Spleen (tissue), 11 donors: ENCODE data around the gene MLXIPL. TPM values are rescaled to one million over a fixed set of nuclear protein-coding genes. Genes with fewer than 3 reads are reported as not detected.

Experiments
- DNase-seq: peaks from one replicate; pipeline ENCODE4 v3.0.0-alpha.2; 2020
- H3K27ac ChIP-seq, 8 donors: fragments of 200-600 bp; sonication (generic) in 7 of 8; 1 replicate in 4 of 8; 2 replicates in 4 of 8; pipeline versions ENCODE4 v1.5.0 to v1.8.0; 2016 to 2021; ENCODE audit warnings: inconsistent platforms in 4 of 8, mild to moderate bottlenecking in 4 of 8, moderate library complexity in 1 of 8
- H3K27me3 ChIP-seq, 7 donors: fragments of 200-600 bp; sonication (generic) in 6 of 7; replicated peaks in 1 of 7; 1 replicate in 4 of 7; 2 replicates in 3 of 7; pipeline versions ENCODE4 v1.5.0 to v1.8.0; 2016 to 2021; ENCODE audit warnings: inconsistent platforms in 3 of 7, mild to moderate bottlenecking in 1 of 7
- H3K36me3 ChIP-seq, 6 donors: fragments of 200-600 bp; sonication (generic) in 5 of 6; 1 replicate in 4 of 6; 2 replicates in 2 of 6; pipeline versions ENCODE4 v1.5.0 to v1.8.0; 2016 to 2021; ENCODE audit warnings: inconsistent platforms in 2 of 6
- H3K4me1 ChIP-seq, 6 donors: fragments of 200-600 bp; sonication (generic) in 5 of 6; 1 replicate in 3 of 6; 2 replicates in 3 of 6; pipeline versions ENCODE4 v1.5.0 to v1.8.0; 2016 to 2021; ENCODE audit warnings: inconsistent platforms in 3 of 6
- H3K4me3 ChIP-seq, 8 donors: fragments of 200-600 bp; sonication (generic) in 7 of 8; 1 replicate in 4 of 8; 2 replicates in 4 of 8; pipeline versions ENCODE4 v1.5.0 to v1.8.0; 2016 to 2021; ENCODE audit warnings: inconsistent platforms in 4 of 8, mild to moderate bottlenecking in 4 of 8, moderate library complexity in 2 of 8
- H3K9me3 ChIP-seq, 8 donors: fragments of 200-600 bp; sonication (generic) in 7 of 8; 1 replicate in 4 of 8; 2 replicates in 4 of 8; pipeline versions ENCODE4 v1.5.0 to v1.8.0; 2016 to 2021; ENCODE audit warnings: inconsistent platforms in 4 of 8
- POLR2A ChIP-seq, 3 donors: fragments of 450-650 bp; IDR thresholded peaks; one replicate each; pipeline ENCODE4 v1.5.1; 2017; ENCODE audit warnings: antibody characterized with exemption in 3 of 3, mild to moderate bottlenecking in 1 of 3
- POLR2AphosphoS5 ChIP-seq, 3 donors: sonication (generic); formaldehyde crosslinking; IDR thresholded peaks; one replicate each; pipeline ENCODE4 v1.5.1; 2017; ENCODE audit warnings: antibody characterized with exemption in 3 of 3
- WGBS, 5 donors: extraction: QIAGEN DNeasy Blood & Tissue Kit in 3 of 5; methylation state at CpG; one replicate each; pipeline versions ENCODE4 v1.1.5 to v1.1.7; 2013 to 2018; 5-methylcytosine and 5-hydroxymethylcytosine counted together
- intact Hi-C: fragments of 100-400 bp; cut with DNase I; formaldehyde crosslinking; loops from one replicate; pipeline ENCODE4 v1.15.0; 2023; ENCODE audit warnings: low total_unique reads
- polyA plus RNA-seq, 3 donors: library from polyadenylated mRNA; stranded (reverse); fragments of 200-250 nt; gene quantifications; one replicate each; pipeline ENCODE4 v1.2.1, GENCODE V29; 2013
- total RNA-seq, 7 donors: library from RNA; depleted of rRNA in 3 of 7; stranded (reverse); fragments of >200 nt in 3 of 7; fragmentation: NEBNext Ultra II Directional in 4 of 7; extraction: Animal tissue kit (Norgen Biotek cat#: 25700) in 4 of 7; gene quantifications; one replicate each; pipeline versions ENCODE4 v1.1.0 to v1.2.1, GENCODE V29; 2016 to 2021
- TF ChIP-seq, protein P1 (sequence below), 11 experiments: fragments of 200-600 bp in 7 of 11; fragments of 450-650 bp in 4 of 11; sonication (generic) in 4 of 11; IDR thresholded peaks in 8 of 11; conservative IDR thresholded peaks in 3 of 11; 1 replicate in 7 of 11; 2 replicates in 4 of 11; pipeline versions ENCODE4 v1.4.0 to v1.8.0; 2016 to 2021; ENCODE audit warnings: antibody characterized with exemption in 11 of 11, inconsistent platforms in 4 of 11, mild to moderate bottlenecking in 1 of 11
- donor health status: healthy with polysubstance abuse.
- donor health status: DM: no; HTN: no; CAD: no; lungs with moderate emphysema.
- donor health status: DM: no; HTN: no; CAD: no.
- donor health status: Bipolar disorder and iron deficiency.
- donor health status: healthy.
- donor health status: DM: no; HTN: no; CAD: no.
- donor health status: DM: yes; HTN: yes; CAD: no.

The MLXIPL gene
- total and polyA plus RNA-seq, 10 donors, result 0.09 to 0.23 (median 0.16) TPM; not detected in 6

- no peaks in the 10 kb centered on the region for H3K27me3 ChIP-seq
- H3K36me3 ChIP-seq, result peaks cover 5 to 23% (median 18%) of the 10 kb centered on the region in 6 donors
- 29 to 53% (median 32%) methylated on average over 7 of the region's 7 CpGs for WGBS, 5 donors
- DNase-seq, result no peak
- peaks cover 0 to 15% (median 9%) of the 10 kb centered on the region in 6 donors for H3K4me1 ChIP-seq
- TF ChIP-seq POLR2AphosphoS5 (IDR thresholded peaks at IDR 0.05) (no peak), POLR2A (IDR thresholded peaks at IDR 0.05) (no peak)
- TF ChIP-seq, protein P1, sequence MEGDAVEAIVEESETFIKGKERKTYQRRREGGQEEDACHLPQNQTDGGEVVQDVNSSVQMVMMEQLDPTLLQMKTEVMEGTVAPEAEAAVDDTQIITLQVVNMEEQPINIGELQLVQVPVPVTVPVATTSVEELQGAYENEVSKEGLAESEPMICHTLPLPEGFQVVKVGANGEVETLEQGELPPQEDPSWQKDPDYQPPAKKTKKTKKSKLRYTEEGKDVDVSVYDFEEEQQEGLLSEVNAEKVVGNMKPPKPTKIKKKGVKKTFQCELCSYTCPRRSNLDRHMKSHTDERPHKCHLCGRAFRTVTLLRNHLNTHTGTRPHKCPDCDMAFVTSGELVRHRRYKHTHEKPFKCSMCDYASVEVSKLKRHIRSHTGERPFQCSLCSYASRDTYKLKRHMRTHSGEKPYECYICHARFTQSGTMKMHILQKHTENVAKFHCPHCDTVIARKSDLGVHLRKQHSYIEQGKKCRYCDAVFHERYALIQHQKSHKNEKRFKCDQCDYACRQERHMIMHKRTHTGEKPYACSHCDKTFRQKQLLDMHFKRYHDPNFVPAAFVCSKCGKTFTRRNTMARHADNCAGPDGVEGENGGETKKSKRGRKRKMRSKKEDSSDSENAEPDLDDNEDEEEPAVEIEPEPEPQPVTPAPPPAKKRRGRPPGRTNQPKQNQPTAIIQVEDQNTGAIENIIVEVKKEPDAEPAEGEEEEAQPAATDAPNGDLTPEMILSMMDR (IDR thresholded peaks at IDR 0.05 in 8 of 11, conservative IDR thresholded peaks at IDR 0.05 in 3 of 11), result no peak
- no peaks in the 10 kb centered on the region for H3K9me3 ChIP-seq
- peak overlapping the region in 7 of 8 donors; percentile 27 to 67 (median 32) for H3K4me3 ChIP-seq
- intact Hi-C loops, result no loop called here
- H3K27ac ChIP-seq, result peak overlapping the region in 6 of 8 donors; percentile 5 to 75 (median 58)
Measured at GRCh38 chr7:73565675-73566340, 58.5 kb downstream of the MLXIPL start.

DNA sequence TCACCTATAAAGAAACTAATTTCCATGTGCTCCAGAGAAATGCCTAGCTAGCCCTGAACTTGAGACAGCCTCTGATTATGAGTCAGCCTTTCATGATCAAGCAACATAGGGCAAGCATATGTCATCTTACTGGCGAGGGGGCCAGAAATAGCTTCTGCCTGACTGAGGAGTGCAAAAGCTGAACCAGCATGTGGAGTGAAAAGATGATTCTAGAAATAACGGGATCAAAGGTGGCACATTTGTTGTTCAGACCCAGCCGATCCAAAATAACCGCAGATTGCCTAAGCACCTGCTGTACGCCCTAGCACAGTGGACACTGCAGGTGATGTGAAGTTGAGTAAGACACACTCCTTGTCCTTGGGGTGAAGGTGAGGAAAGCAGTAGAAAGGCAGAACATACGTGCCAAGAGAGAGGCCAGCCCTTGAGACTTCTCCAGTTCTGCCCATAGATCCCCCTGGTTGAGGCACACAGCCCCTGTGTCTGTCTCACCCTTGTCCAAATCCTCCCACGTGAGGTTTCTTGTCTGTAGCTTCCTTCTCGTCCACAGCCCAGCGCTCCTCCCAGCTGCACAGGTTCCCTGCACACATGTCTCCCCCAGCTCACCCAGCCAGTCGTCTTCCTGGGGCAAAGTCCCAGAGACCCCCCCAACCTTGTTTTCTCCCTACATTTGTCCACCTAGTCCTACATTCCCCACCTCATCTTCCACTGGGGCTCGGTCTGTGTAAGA is 64.0 kb downstream of the MLXIPL start:
- H3K36me3 ChIP-seq, result no peaks in the 10 kb centered on the region
- H3K4me1 ChIP-seq, result peaks cover 11 to 25% (median 18%) of the 10 kb centered on the region in 6 donors
- TF ChIP-seq POLR2AphosphoS5 (IDR thresholded peaks at IDR 0.05), result no peak
- TF ChIP-seq, protein P1 (IDR thresholded peaks at IDR 0.05 in 8 of 11, conservative IDR thresholded peaks at IDR 0.05 in 3 of 11), result no peak
- TF ChIP-seq POLR2A (IDR thresholded peaks at IDR 0.05), result no peak
- no peak overlapping the region for H3K27ac ChIP-seq
- DNase-seq, result no peak
- no peaks in the 10 kb centered on the region for H3K27me3 ChIP-seq
- no peak overlapping the region for H3K4me3 ChIP-seq
- H3K9me3 ChIP-seq, result no peaks in the 10 kb centered on the region
- intact Hi-C loops, result no loop called here
- WGBS, 5 donors, result 67 to 78% (median 67%) methylated on average over 11 of the region's 11 CpGs

DNA sequence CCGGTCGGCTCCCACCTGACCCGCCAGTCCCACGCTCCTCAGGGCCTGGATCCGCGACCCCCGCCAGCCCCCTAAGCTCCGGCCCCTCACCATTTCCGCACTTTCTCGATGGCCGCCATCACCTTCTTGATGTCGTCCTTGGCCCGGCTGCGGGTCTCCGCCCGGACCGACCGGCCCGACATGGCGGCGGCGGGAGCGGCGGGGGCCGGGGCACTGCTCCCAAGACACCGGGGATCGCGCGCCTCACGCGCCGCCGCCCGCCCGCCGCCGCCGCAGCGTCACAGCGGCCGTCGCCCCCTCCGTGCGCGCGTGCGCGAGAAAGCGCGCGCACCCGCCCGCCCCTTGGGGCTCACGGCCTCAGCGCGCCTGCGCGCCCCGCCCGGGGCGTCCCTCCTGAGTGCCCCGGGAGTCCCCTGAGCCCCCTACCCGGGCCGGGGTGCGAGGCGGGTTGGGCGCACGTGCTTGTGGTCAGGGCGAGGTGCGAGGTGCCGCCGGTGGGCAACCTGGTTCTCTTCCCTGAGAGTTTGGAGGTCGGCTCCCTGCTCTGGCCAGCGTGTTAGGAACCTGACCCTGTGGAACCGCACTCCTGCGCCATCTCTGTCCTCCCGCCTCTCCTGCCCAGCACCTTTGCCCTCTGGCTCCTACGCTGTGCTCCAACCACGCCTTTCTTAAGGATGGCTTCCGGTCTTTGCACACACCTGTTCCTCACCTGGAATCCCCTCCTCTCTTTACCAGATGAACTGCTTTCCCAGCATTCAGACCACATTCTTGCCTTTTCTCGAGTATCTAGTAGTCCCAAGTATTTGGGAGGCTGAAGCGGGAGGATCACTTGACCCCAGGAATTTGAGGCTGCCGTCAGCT is 66.7 kb downstream of the MLXIPL start, which contains the start of gene BCL7B:
Gene BCL7B, minus strand, starts transcription at position 294 of the 861 bp plus-strand sequence. Its CDS starts 112 bp downstream, at position 182.
- DNase-seq, result peak; percentile 94
- H3K27ac ChIP-seq, result peak within 1 kb of the TSS; percentile 90 to 100 (median 99)
- peaks cover 11 to 50% (median 31%) of the 10 kb centered on the region in 6 donors for H3K4me1 ChIP-seq
- no peaks in the 10 kb centered on the region for H3K27me3 ChIP-seq
- intact Hi-C loops, result no loop called here
- H3K36me3 ChIP-seq, result peaks cover 0 to 25% (median 14%) of the 10 kb centered on the region in 6 donors
- peak within 1 kb of the TSS; percentile 35 to 77 (median 68) for H3K4me3 ChIP-seq
- no peaks in the 10 kb centered on the region for H3K9me3 ChIP-seq
- 4 to 13% (median 7%) methylated on average over 28 to 83 of the region's 83 CpGs for WGBS, 5 donors
- peak; percentile 83 to 84 (median 84) for TF ChIP-seq POLR2AphosphoS5 (IDR thresholded peaks at IDR 0.05)
- TF ChIP-seq, protein P1 (IDR thresholded peaks at IDR 0.05 in 8 of 11, conservative IDR thresholded peaks at IDR 0.05 in 3 of 11), result peak in 1 of 11 experiments; percentile 7
- peak; percentile 5 to 13 (median 12) for TF ChIP-seq POLR2A (IDR thresholded peaks at IDR 0.05)
